Esophagus muscularis mucosa (tissue), 4 donors: ENCODE measurements around the gene HOXD10. TPM values are rescaled to one million over a fixed set of nuclear protein-coding genes. Genes with fewer than 3 reads are reported as not detected.

Experiments used
- DNase-seq: peaks from one replicate; pipeline ENCODE4 v3.0.0-alpha.2; 2017; ENCODE audit errors: extremely low spot score
- H3K27ac ChIP-seq, 4 donors: fragments of 200-600 bp; sonication (generic); replicated peaks in 1 of 4; 1 replicate in 3 of 4; 2 replicates in 1 of 4; pipeline ENCODE4 v1.5.1; 2016 to 2019; ENCODE audit warnings: mild to moderate bottlenecking in 1 of 4
- H3K27me3 ChIP-seq, 4 donors: fragments of 200-600 bp; sonication (generic); one replicate each; pipeline versions ENCODE4 v1.5.1 to v1.6.0; 2016 to 2019
- H3K36me3 ChIP-seq, 4 donors: fragments of 200-600 bp; sonication (generic); one replicate each; pipeline ENCODE4 v1.5.1; 2016 to 2019
- H3K4me1 ChIP-seq, 4 donors: fragments of 200-600 bp; sonication (generic); one replicate each; pipeline ENCODE4 v1.5.1; 2016 to 2019
- H3K4me3 ChIP-seq, 4 donors: fragments of 200-600 bp; sonication (generic); 1 replicate in 2 of 4; 2 replicates in 2 of 4; pipeline ENCODE4 v1.5.1; 2016 to 2019; ENCODE audit warnings: mild to moderate bottlenecking in 4 of 4, moderate library complexity in 1 of 4
- H3K9me3 ChIP-seq, 4 donors: fragments of 200-600 bp; sonication (generic); 1 replicate in 3 of 4; 2 replicates in 1 of 4; pipeline ENCODE4 v1.5.1; 2016 to 2019
- CTCF ChIP-seq, 3 experiments: fragments of 200-600 bp in 2 of 3; fragments of 450-650 bp in 1 of 3; sonication (generic) in 2 of 3; IDR thresholded peaks; one replicate each; pipeline ENCODE4 v1.5.1; 2017 to 2019; ENCODE audit warnings: antibody characterized with exemption in 3 of 3, mild to moderate bottlenecking in 2 of 3, moderate library complexity in 1 of 3
- EP300 ChIP-seq: sonication (generic); formaldehyde crosslinking; IDR thresholded peaks from one replicate; pipeline ENCODE4 v1.6.1; 2017; ENCODE audit warnings: antibody characterized with exemption
- POLR2A ChIP-seq: fragments of 450-650 bp; IDR thresholded peaks from one replicate; pipeline ENCODE4 v1.6.1; 2017; ENCODE audit warnings: antibody characterized with exemption, moderate library complexity, mild to moderate bottlenecking, low read depth
- POLR2AphosphoS5 ChIP-seq, 2 donors: sonication (generic); formaldehyde crosslinking; IDR thresholded peaks; one replicate each; pipeline ENCODE4 v1.6.1; 2017; ENCODE audit warnings: antibody characterized with exemption in 2 of 2
- WGBS: methylation state at CpG from one replicate; pipeline ENCODE4 v1.1.5; 2018; 5-methylcytosine and 5-hydroxymethylcytosine counted together
- intact Hi-C: fragments of 100-400 bp; cut with DNase I; formaldehyde crosslinking; loops from one replicate; pipeline ENCODE4 v1.15.1; 2023
- total RNA-seq, 4 donors: library from RNA; depleted of rRNA; stranded (reverse); fragments of >200 nt; gene quantifications; one replicate each; pipeline versions ENCODE4 v1.1.0 to v1.2.1, GENCODE V29; 2016

The HOXD10 gene
- total RNA-seq, 4 donors from 2014 or later, result 0.42 to 0.50 TPM; not detected in 2

GRCh38 chr2:176104316-176105077 is 12.1 kb upstream of the HOXD10 start:
- Histone ChIP-seq H3K4me1 (peaks cover 26 to 67% (median 59%) of the 10 kb centered on the region in 4 donors), H3K4me3 (peak overlapping the region in 2 of 4 donors; percentile 4 to 22), H3K27ac (no peak overlapping the region), H3K9me3 (no peaks in the 10 kb centered on the region), H3K36me3 (no peaks in the 10 kb centered on the region), H3K27me3 (peaks cover 12 to 99% (median 90%) of the 10 kb centered on the region in 4 donors)
- TF ChIP-seq POLR2AphosphoS5 (IDR thresholded peaks at IDR 0.05) (no peak), EP300 (no peak), CTCF (IDR thresholded peaks at IDR 0.05) (no peak), POLR2A (no peak)
- intact Hi-C loops, result no loop called here
- WGBS, result 3% methylated on average over 51 of the region's 56 CpGs
- no peak for DNase-seq

GRCh38 chr2:176105078-176105729 is 11.4 kb upstream of the HOXD10 start:
- H3K4me3 ChIP-seq, result peak overlapping the region in 2 of 4 donors; percentile 4 to 22
- no peak for DNase-seq

GRCh38 chr2:176105730-176106580 is 10.6 kb upstream of the HOXD10 start:
- H3K9me3 ChIP-seq, result no peaks in the 10 kb centered on the region
- H3K36me3 ChIP-seq, result no peaks in the 10 kb centered on the region
- intact Hi-C loops, result no loop called here
- H3K4me3 ChIP-seq, result peak overlapping the region in 2 of 4 donors; percentile 37 to 43
- peaks cover 26 to 54% (median 50%) of the 10 kb centered on the region in 4 donors for H3K4me1 ChIP-seq
- TF ChIP-seq POLR2AphosphoS5 (IDR thresholded peaks at IDR 0.05) (no peak), EP300 (no peak), POLR2A (no peak), CTCF (IDR thresholded peaks at IDR 0.05) (no peak)
- no peak overlapping the region for H3K27ac ChIP-seq
- no peak for DNase-seq
- 9% methylated on average over 22 of the region's 25 CpGs for WGBS
- H3K27me3 ChIP-seq, result peaks cover 12 to 99% (median 90%) of the 10 kb centered on the region in 4 donors

More at GRCh38 chr2:176105078-176105729, 11.4 kb upstream of the HOXD10 start:
- WGBS, result 5% methylated on average over 24 of the region's 25 CpGs
- TF ChIP-seq EP300, result no peak
- TF ChIP-seq CTCF (IDR thresholded peaks at IDR 0.05), result no peak
- no peak for TF ChIP-seq POLR2A
- no peak for TF ChIP-seq POLR2AphosphoS5 (IDR thresholded peaks at IDR 0.05)
- intact Hi-C loops, result no loop called here
- Histone ChIP-seq H3K36me3 (no peaks in the 10 kb centered on the region), H3K9me3 (no peaks in the 10 kb centered on the region), H3K4me1 (peaks cover 26 to 60% (median 52%) of the 10 kb centered on the region in 4 donors), H3K27me3 (peaks cover 12 to 99% (median 90%) of the 10 kb centered on the region in 4 donors), H3K27ac (no peak overlapping the region)

- Histone ChIP-seq H3K27me3 (peaks cover 12 to 99% (median 89%) of the 10 kb centered on the region in 4 donors), H3K4me3 (peak within 1 kb of the TSS; percentile 20 to 49 (median 40)), H3K9me3 (no peaks in the 10 kb centered on the region), H3K27ac (no peak within 1 kb of the TSS), H3K36me3 (no peaks in the 10 kb centered on the region), H3K4me1 (peaks cover 26 to 61% (median 54%) of the 10 kb centered on the region in 4 donors)
- DNase-seq, result no peak
- intact Hi-C loops, result no loop called here
- WGBS, result 8% methylated on average over 37 of the region's 85 CpGs
- TF ChIP-seq EP300 (no peak), POLR2AphosphoS5 (IDR thresholded peaks at IDR 0.05) (no peak), POLR2A (no peak), CTCF (IDR thresholded peaks at IDR 0.05) (no peak)
These were observed 9.7 kb upstream of the HOXD10 start, which contains the start of gene HOXD11 for GRCh38 chr2:176106581-176107539. Gene HOXD11, plus strand, starts transcription at chr2:176107280. Its CDS starts 76 bp downstream, at chr2:176107356.
